Germinal center (tissue), 1 donor: ENCODE results near the gene PITPNM3.

ENCODE experiments used
- DNase-seq: peaks from one replicate; pipeline ENCODE4 v3.0.0; 2012; ENCODE audit warnings: mixed read lengths, low spot score

PITPNM3 gene

DNA sequence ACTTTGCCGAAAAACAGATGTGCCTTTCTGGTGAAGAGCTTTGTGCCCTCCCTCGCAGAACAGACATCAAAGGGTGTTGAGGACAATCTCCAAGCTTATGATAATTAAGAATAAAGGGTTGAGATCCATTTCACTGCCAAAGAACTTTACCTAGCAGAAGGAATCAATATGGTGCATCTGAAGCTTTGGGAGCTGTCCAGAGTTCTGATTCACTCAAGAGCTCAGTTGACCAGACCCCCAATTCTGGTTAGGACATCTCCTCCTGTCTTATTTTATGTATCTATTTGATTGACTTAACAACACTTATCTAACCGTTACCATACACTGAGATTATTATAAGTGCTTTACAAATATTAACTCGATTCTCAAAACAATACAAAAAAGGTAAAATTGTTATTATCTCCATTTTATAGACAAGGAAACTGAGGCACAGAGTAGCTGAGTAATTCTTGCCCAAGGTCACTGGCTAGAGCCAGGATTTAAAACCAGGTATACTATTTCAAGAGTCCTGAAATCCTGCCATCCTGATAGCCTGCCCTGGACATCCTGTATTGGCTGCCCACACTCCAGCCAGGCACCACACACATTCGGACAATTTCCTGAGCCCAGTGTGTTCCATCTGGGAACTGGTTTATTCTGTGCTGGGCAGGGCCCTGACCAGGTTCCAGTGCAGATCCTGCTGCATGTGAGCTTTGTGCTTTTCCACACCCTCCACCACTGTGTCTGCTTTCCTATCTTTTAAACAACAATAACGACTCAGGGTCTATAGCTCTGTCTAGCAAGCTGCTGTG is 29.8 kb downstream of the PITPNM3 start:
- no peak for DNase-seq

DNA sequence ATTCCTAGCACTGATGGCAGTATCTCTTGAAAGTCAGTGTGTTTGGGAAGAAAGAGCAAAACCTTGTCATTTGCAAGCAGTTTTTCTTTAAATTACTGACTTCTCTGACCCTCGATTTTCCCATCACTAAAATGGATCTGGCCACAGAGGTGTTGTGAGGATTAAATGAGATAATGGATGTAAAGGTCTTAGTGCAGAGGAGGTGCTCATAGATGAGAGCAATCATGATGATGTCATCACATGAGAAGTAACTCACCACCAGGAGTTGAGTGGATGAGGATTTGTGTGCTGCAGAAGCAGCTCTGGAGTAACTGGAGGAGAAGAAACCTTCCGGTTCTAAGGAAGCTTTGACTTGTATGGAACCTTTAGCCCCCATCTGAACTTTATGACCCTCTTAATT is 30.6 kb downstream of the PITPNM3 start:
- no peak for DNase-seq

GRCh38 chr17:6525141-6525540 is 31.2 kb downstream of the PITPNM3 start:
- no peak for DNase-seq

- no peak for DNase-seq
These were observed 31.8 kb downstream of the PITPNM3 start for GRCh38 chr17:6524520-6524919.

DNA sequence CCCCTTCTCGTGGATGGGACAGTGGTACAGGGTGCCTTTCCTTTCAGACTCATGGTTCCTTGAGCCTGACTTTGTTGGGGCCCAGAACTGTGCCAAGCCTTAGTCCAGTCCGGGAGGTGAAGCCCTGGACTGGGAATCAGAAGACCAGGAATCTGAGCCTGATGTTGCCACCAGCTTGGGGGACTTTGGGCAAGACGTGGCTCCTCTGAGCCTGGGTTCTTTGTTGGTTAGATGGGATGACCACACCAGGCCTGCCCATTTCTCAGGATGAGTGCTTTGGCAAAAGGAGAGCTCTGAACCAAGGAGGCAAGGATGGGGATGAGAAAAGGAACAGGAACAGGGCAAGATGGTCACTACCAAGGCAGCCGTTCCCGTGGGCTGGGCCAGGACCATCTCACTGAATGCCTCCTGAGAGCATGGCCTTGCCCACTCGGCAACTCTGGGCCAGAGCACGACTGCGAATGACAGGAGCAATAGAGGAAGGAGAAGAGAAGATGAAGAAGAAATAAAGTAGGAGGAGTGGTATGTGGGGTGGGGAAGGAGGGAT is 32.5 kb downstream of the PITPNM3 start:
- no peak for DNase-seq

- DNase-seq: no peak
These were observed 33.0 kb downstream of the PITPNM3 start for GRCh38 chr17:6523330-6523729.

- no peak for DNase-seq
These were observed 34.8 kb downstream of the PITPNM3 start for GRCh38 chr17:6521586-6521985.

DNA sequence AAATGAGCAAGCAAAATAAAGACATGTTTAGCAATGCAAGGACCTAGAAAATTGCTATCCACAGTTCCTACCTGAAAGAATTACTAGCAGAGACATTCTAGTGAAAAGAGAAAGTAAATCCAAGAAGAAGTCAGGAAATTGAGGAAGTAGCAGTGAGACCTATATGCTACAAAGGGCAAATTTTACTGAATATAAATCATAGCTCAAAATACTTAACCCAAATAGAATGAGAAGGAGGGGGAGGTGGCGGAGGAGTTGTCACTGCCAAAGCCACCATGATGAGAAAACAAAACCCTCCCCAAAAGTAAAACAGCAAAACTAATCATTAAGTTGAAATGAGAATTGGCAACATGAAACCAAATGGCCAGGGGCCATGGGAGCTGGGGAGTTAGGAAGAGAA is 39.3 kb downstream of the PITPNM3 start:
- no peak for DNase-seq

- DNase-seq: no peak
These were observed 42.0 kb downstream of the PITPNM3 start for GRCh38 chr17:6514371-6514770.

DNA sequence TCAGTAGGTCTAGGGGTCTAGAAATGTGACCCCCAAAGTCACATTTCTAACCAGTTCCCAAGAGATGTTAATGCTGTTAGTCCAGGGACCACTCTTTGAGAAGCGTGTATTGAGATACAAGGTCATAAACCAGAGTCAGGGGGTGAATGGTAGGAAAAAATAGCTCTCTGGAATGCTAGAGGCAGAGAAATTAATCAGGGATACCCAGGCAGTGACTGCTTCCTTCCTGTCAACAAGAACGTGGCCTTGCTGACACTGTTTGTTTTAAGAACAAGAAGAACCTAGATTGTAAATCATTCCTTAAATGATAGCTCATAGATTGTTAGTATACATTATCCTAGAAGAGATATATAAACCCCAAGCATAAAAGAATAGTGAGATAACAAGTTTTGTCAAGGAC is 43.8 kb downstream of the PITPNM3 start:
- no peak for DNase-seq

GRCh38 chr17:6510321-6510977 is 45.9 kb downstream of the PITPNM3 start:
- DNase-seq: no peak

DNA sequence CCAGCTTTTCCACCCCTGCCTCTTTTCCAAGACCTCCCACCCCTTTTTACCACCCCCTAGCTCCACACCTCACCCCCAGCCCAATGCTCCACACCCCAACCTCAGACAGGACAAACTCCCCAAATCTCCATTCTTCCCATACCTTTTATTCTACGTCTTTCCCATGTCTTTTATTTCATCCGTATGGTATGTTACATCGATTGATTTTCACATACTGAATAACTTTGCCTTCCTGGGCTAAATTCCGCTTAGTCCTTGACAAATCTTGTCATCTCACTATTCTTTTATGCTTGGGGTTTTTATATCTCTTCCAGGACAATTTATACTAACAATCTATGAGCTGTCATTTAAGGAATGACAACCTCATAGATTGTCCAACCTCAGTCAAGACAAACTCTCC is 46.4 kb downstream of the PITPNM3 start:
- DNase-seq: no peak

DNA sequence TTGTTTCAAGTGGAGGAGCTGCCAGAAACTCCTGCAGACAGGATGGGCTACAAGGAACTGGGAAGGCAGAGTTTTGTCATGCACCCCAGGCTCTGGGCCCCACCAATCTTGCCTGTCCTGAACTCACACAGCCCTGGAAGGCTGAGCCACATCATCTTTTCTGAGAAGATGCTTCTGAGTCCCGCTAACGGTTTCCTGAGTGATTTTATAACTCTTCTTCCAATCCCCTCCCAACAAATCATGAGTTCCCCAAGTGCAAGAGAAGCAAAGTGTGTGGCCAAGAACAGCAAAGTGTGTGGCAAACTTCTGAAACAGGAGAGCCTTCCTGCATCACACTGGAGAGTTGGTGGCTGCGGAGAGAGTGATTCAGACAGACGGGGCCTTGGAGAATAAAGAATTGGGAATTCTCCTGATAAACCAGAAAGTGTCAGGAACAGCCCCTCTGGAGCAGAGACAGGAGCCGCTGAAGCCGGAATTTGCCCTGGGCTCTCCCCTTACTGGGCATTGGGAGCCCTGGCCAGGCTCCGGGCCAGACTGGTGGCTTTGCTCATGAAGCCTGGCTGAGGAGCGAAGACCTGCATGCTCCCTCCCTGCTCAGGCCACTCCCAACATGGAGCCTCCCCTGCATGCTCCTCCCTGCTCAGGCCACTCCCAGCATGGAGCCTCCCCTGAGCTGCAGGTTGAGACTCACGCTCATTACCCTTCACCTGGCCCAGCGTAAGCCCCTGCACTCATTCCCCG is 47.2 kb downstream of the PITPNM3 start:
- DNase-seq: no peak

GRCh38 chr17:6508519-6509030 is 47.8 kb downstream of the PITPNM3 start:
- DNase-seq: no peak

DNA sequence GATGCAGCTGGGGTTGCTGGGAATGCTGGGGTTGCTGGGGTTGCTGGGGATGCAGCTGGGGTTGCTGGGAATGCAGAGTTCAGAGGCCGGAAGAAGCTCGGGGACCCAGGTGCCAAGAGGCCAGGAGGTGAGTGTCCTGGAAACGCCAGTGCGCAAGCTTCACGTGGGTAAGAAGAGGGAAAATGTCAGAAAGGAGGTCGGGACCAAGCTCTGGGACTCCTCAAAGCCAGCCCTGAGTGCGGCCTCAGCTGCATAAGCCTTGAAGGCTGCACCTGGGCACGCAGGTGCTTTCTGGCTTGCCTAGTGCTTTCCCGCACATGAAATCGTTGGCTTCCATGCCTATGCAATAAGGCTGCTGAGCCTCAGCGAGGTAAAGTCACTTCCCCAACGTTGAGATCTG is 48.3 kb downstream of the PITPNM3 start:
- DNase-seq: no peak

DNA sequence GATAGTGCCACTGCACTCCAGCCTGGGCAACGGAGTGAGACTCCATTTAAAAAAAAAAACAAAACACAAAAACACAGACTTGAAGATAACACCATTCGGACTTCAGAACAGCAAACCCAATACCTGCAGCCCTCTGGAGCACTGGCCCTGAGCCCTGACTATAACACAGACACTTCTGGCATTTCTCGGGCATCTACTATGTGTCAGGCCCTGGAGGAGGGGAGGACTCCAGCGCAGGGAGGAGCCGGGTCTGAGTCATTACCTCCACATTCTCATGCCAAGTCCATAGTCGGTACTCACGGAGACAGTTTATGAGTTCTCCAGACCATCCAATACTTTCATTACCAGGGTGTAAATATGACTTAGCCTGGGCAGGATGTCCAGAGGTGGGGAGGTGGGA is 48.8 kb downstream of the PITPNM3 start:
- no peak for DNase-seq

- no peak for DNase-seq
These were observed 49.6 kb downstream of the PITPNM3 start for GRCh38 chr17:6506679-6507231.

GRCh38 chr17:6505425-6506142 is 50.8 kb downstream of the PITPNM3 start:
- no peak for DNase-seq

DNA sequence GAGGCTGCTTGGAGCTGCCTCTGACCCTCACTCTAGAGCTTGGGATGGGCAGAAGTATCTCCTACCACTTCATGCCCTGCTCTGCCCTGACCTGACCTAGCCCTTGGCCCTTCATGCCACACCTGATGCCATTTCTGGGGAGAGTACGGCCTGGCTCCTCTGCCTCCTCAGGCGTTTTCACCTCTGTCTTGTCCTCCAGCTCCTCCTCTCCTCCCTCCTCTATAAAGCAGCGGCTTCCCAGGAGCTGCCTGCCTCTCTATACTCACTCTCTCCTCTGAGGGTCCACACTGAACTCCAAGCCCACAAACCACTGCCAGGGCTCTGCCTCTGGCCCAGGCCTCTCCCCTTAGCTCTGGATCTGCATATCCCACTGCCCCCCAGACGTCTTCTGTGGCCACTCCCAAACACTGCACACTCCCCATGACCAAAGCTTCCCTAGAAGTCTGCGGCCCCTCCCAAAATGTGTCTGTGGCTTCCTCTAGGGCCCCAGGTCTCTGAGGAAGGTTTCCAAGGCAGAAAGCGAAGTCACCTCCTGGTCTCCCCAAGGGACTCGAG is 52.6 kb downstream of the PITPNM3 start:
- DNase-seq: no peak

- no peak for DNase-seq
These were observed 53.4 kb downstream of the PITPNM3 start for GRCh38 chr17:6502871-6503509.

DNA sequence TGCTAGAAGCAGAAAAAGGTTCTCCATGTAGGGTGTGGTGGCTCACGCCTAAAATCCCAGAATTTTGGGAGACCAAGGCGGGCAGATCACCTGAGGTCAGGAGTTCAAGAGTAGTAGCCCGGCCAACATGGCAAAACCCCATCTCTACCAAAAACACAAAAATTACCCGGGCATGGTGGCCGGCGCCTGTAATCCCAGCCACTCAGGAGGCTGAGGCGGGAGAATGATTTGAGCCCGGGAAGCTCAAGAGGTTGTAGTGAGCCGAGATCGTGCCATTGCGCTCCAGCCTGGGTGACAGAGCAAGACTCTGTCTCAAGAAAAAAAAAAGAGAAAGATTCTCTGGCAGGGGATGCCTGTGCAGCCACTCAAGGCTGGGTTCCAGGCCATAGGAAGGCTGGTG is 54.2 kb downstream of the PITPNM3 start:
- DNase-seq: no peak
